NOMO-1 treated with DMSO at 0.1 percent for 48 hours (cell line): ENCODE measurements around the gene DUSP3.

ENCODE experiments used
- DNase-seq: peaks from one replicate; lab custom pipeline; 2025; ENCODE audit not compliant: unreplicated experiment; lab: John Stamatoyannopoulos, UW

DUSP3 gene

DNA sequence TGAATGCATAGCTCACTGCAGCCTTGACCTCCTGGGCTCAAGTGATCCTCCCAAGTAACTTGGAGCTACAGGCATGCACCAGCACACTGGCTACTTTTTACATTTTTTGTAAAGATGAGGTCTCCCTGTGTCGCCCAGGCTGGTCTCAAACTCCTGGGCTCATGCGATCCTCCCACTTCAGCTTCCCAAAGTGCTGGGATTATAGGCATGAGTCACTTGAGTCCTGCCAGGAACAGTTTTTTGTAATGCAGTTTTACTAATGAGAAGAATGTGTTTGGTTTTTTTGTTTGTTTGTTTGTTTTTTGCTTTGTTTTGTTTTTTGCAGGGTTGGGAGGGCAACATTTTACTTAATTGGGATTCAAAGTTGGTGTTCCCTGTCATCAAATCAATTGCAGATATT is 42.4 kb downstream of the DUSP3 start:
- no peak for DNase-seq

DNA sequence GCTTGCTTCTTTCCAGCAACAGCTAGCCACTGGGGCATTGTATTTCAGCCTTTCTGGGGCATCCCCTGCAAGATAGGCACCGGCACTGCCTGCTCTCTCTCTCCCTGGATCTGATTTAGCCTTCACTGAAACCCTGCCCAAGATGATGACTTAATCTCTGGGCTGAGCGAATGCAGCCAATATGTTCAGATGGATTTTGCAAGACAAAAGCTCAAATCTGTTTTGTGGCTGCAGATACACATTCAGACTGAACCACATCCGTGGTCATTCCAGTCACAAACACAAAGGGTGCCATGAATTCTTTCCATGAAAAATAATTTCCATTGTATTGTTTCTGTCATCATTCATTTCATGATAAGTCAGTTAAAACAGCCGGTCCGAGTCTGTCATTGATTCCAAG is 44.4 kb downstream of the DUSP3 start:
- DNase-seq: no peak

DNA sequence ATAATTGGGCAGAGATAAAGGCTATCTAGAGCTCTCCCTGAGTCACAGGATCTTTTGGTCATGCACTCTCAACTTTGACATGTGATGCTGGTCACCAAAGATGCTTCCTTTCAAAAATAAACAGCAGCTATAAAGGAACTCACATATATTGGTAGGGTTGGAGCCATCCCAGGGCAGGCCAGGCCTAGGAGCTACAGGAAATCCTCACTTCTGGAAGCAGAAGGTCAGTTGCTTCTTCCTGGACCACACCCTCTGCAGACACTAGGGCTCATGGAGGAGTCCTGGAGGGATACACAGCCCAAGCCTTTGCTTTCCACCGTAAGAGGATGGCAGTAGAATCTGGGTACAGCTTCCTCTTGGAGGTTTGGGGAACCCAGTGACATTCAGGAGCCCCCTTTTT is 44.8 kb downstream of the DUSP3 start:
- DNase-seq: no peak

DNA sequence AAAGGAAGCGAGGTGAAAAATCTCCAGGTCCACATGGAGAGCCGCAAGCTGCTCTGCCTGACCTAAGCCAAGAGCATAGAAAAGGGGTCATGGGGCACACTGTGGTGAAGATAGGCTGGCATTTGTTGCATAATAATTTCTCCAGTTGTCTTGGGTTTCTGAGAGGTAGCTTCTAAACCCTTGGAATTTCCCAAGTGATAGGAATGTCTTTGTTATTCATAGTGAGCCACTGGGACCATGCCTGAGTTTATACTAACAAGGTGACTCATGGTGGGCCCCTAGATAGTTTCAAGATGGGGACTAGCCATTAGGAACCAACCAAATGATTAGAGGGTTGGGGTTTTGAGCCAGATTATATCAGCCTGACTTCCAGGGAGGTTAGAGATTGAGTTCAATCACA is 45.8 kb downstream of the DUSP3 start:
- no peak for DNase-seq

GRCh38 chr17:43728081-43728480 is 50.7 kb downstream of the DUSP3 start:
- DNase-seq: no peak

GRCh38 chr17:43723697-43724359 is 54.9 kb downstream of the DUSP3 start:
- no peak for DNase-seq

DNA sequence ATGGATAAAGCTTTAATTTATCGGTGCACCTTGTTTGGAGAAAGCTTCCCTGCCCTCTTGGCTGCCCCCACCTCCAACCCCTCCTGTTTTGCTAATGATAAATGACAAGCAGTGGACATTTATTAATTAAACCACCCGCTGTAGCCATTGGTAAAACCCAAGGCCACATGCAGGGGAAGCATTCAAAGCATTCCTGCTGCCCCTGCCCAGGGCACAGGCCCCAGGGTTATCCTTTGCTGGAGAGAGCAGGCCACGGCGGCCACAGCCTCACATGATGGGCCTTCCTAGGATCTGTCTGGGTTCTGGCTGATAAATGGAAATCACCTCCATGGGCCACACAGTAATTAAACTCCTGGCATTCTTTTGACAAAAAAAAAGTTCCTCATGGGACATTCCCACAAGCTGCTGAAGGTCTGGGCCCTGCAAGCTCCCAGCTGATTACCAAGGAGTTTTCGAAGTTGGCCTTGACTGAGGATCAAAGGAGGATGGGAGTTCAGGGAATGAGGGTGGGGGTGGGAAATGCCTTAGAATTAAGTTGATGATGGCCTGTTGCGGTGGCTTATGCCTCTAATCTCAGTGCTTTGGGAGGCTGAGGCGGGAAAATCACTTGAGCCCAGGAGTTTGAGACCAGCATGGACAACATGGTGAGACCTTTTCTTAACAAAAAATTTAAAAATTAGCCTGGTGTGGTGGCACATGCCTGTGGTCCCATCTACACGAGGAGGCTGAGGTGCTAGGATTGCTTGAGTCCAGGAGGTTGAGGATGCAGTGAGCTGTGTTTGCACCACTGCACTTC is 55.7 kb downstream of the DUSP3 start:
- DNase-seq: no peak

DNA sequence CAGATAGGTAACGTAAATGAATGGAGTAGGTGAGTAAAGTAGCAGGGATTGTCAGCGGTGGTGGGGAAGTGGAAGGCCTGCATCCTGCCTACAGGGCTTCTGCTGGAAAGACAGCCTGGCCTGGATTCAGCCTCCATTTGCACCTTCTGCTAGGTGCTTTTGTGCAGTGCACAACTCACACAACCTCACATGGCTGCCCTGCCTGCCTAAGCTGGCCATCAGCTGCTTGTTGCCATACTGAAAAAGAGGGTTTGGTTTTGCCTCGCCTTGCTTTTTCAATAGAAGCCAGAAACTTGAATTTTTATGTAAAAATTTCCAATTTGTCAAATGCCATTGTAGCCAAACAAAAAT is 56.5 kb downstream of the DUSP3 start:
- DNase-seq: no peak

DNA sequence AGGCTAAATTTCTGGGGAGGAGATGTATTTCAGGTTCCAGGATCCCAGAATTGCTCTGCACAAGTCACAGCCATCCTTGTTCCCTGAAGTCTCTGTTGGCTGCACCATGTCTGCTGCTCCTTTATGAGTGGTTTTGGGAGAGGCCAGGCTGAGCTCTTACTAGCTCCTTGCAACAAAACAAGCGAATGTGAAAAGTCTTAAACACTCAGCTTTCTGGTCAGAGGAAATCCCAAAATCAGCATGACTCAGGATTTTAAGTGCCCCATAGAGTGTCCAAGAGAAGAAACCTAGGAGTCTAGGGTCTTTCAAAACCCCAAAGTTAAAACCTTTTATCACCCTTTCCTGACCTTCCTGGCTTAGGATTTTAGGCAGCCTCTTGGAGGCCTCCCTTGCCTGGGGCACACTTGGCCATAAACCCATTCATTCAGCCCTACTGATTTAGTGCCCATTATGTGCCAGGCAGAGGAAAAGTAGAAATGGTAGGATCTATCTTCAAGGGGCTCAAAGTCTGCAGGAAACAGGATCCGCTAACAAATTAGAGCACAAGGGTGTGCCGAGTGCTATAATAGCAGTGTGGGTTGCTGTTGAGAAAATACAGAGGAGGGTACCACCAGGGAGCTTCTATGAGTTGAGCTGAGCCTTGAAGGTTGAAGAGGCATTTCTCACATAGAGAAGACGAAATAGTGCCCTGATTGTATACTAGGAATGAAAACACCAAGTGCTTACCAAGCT is 57.1 kb downstream of the DUSP3 start:
- DNase-seq: no peak

DNA sequence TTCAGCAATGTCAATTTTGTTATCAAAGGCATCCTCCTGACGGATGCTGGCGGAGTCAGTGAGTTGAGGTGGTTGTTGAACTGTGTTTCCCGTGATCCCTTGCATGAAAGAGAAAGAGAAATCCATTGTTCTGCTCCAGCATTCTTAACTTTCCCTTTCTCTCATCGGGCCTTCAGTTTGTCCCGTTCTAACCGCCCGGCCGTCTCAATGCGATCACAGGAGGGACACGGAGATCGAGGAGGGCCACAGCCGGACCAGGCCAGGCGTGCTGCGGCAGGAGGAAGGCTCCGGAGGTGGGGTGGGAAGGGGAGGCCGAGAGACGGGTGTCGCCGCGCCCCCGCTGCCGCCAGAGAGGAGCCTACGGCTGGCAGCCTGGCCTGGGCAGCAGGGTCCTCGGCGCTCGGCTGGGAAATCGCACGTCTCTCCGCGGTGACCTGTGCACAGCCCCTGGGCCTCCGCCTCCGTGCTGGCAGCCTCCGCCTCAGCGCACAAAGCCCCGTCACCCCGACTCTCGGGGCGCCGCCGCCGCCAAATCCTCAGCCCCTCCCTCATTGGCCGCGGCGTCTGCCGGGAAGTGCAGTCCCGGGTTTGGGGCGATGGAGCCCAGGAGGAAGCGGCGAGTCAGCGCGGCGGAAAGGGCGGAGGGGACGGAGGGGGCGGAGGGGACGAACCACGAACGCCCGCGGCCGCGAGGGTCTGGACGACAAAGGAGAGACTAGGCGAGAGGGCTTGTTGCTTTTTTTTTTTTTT is 58.3 kb downstream of the DUSP3 start:
- peak; percentile 63 for DNase-seq

- DNase-seq: peak; percentile 85
Measured at GRCh38 chr17:43719578-43719977, 59.2 kb downstream of the DUSP3 start.

- no peak for DNase-seq
Measured at GRCh38 chr17:43718544-43718943, 60.2 kb downstream of the DUSP3 start.

DNA sequence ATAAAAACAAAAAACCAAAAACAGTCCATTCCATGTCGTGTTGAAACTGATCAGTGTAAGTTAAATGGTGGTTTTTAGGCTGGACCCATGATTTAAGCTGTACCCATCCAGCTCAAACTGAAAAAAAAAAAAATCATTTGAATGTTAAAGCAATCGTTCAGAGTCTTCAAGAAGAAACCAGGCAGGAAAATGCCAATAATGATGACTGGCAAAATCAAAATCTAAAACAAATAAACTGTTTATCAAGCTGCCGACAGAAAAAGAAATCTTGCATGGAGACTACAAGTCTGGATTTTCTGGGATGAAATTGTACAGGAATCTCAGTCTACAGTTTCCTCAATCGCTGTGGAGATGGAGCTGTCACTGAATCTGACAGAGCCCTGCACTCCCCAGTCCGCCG is 60.9 kb downstream of the DUSP3 start:
- DNase-seq: no peak
